GM18867 (cell line): ENCODE data around the gene A2M.

Experiments
- ATAC-seq: cut with Tn5 transposase; IDR thresholded peaks from one replicate; pipeline ENCODE4 v1.9.1; 2021; ENCODE audit warnings: mild to moderate bottlenecking, moderate library complexity; ENCODE audit not compliant: unreplicated experiment

Gene A2M

GRCh38 chr12:9122091-9122609, 6.4 kb upstream of the A2M start:
- ATAC-seq: no peak

- no peak for ATAC-seq
These were observed 4.9 kb upstream of the A2M start for GRCh38 chr12:9120487-9121184.

- peak; percentile 50 for ATAC-seq
These were observed 2.4 kb upstream of the A2M start for GRCh38 chr12:9118158-9118557.

DNA sequence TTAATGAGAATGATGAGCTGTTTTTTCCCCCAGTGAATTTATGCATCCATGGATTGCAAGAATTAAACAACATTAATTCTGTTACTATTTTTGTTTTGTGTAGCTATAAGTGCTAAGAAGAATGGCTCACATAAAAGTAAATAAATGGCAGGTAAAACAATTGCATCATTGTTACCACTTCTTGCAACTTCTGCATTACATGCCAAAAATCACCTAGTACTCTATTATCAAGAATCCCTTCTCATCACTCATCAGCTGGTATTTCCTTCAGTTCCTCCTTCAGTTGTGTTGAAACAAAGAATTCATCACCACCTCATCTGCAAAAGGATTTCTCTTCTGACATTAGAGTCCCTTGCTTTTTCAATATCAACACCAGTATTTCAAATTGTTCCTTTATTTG, 773 bp downstream of the A2M start:
- ATAC-seq: no peak

DNA sequence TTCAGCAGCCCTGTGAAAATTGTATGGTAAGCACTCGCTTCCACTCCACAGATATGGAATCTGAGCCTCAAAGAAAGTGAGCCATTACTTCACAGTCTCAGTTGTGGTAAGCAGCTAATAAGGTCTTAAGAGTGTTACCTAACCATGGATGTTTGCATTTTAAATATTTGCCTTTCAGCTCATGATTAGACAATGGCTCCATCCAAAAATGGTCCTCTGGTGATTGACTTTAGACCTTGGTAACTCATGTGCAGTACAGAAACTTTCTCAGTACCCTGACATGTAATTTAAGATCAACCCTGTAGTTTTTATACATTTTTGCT, 1.8 kb downstream of the A2M start:
- ATAC-seq: no peak

DNA sequence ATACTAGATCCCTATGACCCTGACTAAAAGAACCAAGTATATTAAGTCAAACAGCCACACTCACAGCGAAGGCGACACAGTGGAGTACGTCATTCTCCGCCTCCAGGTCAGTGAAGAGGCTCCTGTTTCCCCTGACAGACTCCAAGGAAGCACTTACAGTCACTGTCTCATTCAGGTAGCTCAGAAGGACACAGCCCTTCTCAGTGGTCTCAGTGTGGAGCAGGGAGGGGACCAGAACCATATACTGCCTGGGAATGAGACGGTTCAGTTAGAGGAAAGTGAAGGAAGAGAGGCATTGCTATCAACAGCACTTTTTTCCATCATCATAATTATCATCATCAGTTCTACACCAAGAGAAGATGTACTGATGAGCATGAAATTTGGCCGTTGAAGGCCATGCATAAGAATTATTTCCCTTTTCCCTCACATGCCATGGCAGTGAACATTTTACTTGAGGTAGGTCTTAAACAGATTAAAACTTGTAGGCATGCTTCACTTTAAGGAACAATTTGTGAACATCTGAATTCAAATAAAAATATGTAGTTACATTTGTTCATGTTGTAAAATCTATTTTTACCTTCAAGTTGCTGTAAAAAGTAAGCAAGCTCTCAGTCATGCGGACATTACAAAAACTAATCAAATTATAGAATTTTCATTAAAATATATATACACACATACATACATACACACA, 2.3 kb downstream of the A2M start:
- no peak for ATAC-seq

DNA sequence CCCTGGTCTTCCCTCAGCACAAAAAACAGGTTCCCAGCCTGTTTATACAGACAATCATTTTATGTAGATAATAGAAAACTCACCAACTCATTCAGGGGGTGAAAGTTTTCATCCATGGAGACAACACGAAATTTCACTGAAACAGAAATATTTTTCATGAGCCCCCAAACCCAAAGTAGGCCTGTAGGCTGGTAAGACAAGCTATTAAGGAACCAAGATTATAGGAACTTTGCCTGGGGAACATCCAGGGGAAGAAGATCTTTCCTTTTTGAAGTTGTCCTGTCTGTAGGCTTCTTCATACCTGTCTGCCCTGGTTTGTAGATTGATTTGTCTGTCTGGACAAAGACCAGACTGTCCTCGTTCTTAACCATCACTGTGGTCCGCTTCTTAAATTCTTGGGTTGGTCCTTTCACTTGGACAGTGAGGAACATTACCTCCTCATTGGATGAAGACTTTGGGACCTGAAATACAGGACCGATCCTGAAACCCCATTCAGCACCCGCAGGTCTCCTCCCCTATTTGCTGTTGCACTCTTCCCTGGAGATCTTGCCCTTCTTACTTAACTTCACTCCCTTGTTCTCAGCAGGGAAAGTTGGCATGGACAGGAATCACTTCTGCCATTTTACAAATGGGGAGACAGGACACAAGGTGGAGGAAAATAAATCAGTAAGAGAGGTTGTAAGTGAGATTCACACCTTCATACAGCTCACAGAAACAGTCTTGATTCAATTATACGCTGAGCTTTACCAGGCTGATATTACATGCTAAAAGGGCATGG, 3.5 kb downstream of the A2M start:
- no peak for ATAC-seq

DNA sequence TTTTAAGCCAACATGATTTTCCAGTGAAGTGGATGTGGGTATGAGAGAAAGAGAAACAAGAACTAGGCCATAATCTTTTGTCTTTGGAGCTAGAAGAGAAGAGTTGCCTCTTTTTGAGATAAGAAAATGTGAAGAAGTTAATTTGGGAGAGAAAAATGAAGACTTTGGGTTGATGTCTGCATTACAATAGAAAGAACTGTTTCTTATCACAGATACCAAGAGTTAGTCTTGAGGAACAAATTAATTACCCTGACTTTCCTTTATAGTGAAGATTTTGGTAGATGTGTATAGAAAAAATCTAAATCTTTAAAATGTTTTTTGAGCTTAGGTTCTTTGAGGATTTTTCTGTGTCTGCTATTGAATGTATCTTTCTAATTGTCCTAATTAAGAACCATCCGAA, 4.2 kb downstream of the A2M start:
- ATAC-seq: no peak

- ATAC-seq: no peak
These were observed 5.8 kb downstream of the A2M start for GRCh38 chr12:9109737-9110491.

- ATAC-seq: no peak
These were observed 6.6 kb downstream of the A2M start for GRCh38 chr12:9109213-9109522.

GRCh38 chr12:9108504-9109212, 7.1 kb downstream of the A2M start:
- ATAC-seq: no peak

DNA sequence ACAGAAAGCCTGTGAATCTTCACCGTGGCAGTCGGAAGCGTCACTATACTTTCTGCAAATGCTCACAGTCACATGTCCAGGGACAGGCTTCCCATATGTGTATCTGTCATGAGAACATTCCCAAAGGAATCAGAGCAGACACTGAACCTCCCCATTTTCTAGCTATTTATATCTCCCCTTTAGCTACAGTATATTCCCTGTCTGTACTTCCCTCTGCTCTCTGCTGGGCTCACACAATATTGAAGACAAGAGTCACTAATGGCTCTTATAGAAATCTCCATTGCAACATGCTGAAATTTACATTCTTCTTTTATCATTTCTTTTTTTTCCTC, 8.2 kb downstream of the A2M start:
- ATAC-seq: no peak

GRCh38 chr12:9106610-9107541, 8.8 kb downstream of the A2M start:
- ATAC-seq: no peak

DNA sequence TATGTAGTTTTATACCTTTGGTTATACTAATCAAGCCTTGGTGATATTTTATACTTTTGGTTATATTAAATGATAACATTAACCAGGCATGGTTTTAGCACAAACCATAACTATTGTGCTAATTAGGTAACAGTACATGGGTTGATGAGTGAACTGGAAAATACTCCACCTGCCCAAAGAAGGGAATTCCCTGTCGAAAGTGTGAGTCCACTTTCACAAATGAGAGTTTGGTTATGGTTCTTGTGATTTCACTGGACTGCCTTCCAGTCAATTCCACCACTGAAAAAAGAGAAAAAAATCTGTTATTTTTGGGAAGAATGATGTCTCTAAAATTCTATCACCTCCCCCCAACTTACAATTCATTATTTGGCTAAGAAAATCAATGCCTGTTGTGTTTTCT, 9.7 kb downstream of the A2M start:
- no peak for ATAC-seq

DNA sequence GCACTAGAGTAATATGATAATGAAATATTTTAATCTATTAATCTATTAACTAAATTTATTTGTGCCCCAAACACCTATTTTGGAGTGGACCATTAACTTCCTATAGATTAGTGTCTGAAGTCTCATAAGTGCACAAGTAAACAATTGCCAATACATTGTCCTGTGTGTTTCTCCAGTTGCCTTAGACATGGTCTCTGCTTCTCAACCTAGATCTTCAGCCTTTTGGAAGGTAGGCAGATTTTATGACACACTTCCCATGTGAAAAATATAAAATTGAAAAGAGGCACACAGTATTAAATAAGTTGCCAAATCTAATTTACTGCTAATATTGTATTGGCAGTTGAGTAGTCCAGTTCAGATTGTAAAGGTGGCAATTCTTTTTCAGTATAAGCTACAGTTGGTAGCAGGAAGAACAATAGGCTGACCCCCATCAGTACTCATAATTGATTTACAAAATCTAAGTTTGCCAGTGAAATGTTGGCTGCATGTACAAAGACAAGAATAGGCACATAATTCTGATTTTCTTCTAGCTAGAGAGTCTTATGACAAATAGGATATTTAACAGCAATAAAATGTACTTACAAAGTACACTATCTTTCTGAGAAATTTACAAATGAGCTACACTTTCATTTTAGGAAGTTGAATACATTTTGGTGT, 10.8 kb downstream of the A2M start:
- ATAC-seq: no peak

DNA sequence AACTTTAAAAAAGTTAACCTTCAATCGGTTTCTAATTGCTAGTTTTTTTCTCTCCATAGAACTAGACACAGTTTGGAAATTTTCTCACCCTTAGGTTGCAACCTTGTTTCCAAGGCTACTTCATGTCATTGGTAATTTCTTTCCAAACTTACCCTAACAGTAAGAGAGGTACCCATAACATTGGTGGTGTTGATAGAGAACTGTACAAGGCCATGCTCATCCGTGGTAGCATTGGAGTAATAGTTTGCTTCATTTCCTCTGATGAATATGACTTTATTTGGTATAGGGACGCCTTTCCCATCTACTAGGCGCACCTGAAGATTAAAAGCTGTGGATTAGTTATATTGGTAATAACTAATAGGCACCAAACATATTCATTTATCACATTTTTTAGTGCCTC, 11.6 kb downstream of the A2M start:
- ATAC-seq: no peak

DNA sequence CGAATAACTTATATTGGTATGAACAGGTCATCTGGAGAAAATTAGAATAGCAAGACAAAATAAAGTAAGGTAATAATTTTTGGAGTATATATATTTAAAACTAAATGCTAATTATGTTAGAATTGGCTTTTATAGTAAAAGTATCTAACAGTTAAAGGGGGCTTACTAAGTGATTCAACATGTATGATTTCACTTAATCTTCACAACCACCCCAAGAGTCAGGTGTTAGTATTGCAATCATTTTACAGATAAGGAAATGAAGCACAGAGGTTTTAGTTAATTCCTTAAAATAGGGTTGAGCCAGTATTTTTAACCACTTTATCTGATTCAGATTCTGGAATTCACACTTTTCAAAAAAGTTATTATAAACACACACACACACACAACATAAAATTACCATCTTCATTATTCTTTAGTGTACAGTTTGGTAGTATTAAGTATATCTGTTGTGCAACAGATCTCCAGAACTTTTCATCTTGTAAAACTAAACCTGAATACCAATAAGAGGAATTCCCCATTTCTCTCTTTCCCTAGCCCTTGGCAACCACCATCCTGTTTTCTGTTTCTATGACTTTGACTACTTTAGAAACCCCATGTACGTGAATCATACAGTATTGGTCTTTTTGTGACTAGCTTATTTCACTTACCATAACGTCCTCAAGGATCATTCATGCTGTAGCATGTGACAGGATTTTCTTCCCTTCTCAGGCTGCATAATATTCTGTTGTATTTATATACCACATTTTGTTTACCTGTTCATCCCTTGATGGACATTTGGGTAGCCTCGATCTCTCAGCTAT, 12.5 kb downstream of the A2M start:
- no peak for ATAC-seq

GRCh38 chr12:9101018-9101687, 14.6 kb downstream of the A2M start:
- ATAC-seq: no peak
